Activated CD4-positive, alpha-beta T cell treated with anti-CD3 and anti-CD28 coated beads, Interleukin-2, Interleukin-4, amounts not matched to agents 100 ng/mL and 50 ng/mL, durations not matched to agents 16 hours and 8 hours (primary cell): Measurements from ENCODE around the gene ZNF469.
"Not testable (repeated sequence)": the region's sequence is repeated elsewhere in the genome, so short reads cannot be mapped to it uniquely, and the experiment has no call there.

Source experiments
- DNase-seq: peaks from one replicate; pipeline ENCODE4 v3.0.0-alpha.2; 2020; ENCODE audit warnings: low spot score

The ZNF469 gene

DNA sequence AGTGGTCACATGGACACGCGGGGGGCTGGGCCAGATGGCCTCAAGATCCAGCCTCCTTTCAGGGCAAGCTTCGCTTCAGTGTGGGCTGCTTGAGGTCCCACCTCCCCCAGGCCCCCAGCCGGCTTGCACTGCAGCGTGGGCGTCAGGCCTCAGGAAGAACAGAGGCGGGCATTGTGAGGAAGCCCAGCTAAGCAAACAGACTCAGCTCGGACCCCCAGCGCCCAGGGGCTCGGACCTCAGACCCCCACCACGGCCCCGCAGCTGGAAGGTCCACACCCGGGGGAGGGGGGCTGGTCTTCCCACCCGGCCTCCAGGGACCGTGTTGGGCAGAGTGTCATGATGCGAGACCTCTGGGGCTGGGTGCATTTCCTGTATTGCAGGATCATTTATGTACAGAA lies 24.7 kb upstream of the ZNF469 start:
- DNase-seq = no peak

DNA sequence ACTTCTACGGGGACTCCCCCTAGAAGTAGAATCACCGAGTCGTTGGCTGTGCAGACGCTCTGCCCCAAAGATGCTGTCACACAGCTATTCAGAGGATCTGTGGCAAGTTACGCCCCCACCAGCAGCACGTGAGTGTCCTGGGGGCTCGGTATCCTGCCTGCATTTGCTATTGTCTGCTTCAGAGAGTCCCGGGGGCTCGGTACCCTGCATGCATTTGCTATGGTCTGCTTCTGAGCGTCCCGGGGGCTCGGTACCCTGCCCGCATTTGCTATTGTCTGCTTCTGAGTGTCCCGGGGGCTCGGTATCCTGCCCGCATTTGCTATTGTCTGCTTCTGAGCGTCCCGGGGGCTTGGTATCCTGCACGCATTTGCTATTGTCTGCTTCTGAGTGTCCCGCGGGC lies 23.8 kb upstream of the ZNF469 start:
- DNase-seq = no peak

DNA sequence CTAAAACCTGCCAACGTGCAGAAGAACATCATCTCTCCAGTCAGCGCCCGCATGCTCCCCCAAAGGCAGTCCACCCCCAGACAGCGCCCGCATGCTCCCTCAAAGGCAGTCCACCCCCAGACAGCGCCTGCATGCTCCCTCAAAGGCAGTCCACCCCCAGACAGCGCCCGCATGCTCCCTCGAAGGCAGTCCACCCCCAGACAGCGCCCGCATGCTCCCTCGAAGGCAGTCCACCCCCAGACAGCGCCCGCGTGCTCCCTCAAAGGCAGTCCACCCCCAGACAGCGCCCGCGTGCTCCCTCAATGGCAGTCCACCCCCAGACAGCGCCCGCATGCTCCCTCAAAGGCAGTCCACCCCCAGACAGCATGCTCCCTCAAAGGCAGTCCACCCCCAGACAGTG lies 22.4 kb upstream of the ZNF469 start:
- not testable (repeated sequence) for DNase-seq

DNA sequence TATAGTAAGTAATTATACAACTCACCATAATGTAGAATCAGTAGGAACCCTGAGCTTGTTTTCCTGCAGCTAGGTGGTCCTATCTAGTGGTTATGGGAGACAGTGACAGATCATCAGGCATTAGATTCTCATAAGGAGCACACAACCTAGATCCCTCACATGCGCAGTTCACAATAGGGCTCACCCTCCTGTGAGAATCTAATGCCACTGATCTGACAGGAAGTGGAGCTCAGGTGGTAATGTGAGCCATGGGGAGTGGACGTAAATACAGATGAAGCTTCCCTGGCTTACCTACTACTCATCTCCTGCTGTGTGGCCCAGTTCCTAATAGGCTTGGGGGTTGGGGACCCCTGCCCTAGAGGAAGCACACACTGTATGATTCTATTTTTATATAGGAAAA lies 21.8 kb upstream of the ZNF469 start:
- no peak for DNase-seq

DNA sequence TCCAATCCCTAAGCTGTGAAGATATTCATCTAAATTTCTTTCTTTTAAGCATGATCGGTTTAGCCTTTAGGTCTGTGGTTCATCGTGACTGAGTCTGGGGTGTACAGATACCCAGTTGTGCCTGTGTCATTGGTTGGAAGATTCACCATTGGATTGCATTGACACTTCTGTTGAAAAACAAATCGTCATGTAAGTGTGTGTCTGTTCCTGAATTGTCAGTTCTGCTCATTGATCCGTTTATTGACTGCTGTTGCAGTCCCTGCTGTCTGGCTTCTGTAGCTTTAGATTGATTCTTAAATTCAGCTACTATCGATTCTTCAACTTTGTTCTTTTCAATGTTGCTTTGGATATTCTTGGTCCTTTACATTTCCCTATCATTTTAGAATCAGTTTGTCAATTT lies 21.0 kb upstream of the ZNF469 start:
- DNase-seq = no peak

DNA sequence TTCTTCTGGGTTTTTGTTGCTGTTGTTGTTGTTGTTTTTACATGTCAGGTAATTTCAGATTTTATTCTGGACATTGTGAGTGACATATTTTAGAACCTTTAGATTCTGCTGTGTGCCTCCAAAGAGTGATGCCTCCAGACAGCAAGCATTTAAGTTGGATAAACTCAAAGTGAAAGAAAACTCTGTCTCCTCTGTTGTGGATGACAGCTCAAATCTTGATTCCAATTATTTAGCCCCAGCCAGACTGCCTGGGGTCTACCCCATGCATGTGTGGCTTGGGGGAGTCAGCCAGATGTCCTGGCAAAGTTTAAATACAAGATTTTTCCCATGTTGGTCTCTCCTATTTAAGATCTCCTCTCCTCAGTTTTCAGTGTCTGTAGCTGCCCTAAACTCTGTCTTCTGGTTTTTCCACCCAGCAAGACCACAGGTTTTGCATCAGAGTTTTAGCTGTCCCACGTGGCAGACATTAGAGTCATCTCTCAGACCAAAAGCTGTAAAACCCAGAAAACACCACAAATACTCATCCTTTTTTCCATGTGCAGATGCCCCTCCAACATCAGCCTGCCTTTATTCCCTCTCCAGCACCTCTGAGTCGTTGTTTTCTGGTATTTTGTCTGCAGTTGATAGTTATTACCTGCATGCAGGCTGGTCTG lies 19.4 kb upstream of the ZNF469 start:
- no peak for DNase-seq

DNA sequence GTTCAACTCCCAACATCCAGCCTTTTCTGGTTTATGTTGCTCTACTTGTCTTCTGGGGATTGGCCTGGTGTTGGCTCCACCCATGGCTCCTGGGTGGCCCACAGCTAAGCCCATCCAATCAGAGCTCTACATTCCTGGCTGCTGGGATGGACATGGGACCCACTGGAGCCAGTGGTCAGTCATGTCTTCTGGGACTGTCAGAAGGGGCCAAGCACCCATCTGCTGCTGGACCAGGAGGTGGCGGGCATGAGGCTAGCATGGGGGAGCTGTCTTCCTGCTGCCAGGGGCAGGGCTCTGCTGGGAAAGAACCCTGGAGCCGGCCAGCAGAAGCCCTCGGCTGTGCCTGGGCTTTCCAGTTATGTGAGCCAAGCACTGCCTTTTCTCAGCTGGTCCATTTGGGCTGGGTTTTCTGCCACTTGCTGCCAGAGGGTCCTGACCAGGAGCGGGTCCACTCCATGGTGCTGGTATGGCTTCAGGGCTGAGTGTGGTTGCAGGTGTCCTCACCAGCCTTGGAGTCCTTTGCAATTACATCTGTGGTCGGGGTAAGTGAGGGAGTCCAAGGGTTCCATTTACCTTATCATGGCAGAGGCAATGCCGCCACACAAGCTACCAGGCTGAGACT lies 17.4 kb upstream of the ZNF469 start:
- no peak for DNase-seq

DNA sequence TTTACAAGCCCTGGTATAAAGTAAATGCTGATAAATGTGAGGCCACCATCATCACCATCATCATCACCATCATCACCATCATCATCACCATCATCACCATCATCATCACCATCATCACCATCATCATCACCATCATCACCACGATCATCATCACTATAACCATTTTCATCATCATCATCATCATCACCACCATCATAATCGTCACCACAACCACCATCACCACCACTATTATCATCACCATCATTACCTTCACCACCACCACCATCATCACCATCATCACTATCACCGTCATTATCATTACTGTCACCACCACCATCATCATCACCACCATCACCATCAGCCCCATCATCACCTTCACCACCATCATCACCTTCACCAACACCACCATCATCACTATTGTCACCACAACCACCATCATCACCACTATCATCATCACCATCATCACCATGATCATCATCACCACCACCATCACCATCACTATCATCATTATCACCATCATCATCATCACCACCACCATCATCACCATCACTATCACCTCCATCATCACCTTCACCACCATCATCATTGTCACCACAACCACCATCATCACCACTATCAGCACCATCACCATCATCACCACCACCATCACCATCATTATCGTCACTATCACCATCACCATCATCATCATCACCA lies 16.6 kb upstream of the ZNF469 start:
- no peak for DNase-seq

DNA sequence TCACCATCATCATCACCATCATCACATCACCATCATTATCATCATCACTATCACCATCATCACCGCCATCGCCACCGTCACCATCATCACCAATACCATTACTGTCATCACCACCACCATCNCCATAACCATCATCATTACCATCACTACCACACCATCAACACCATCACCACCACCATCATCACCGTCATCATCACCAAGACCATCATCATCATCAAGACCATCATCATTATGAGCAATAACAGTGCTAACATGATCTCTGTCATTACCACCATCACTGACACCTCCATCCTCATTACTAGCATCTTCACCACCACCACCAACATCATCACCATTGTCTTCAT lies 16.1 kb upstream of the ZNF469 start:
- DNase-seq = no peak

DNA sequence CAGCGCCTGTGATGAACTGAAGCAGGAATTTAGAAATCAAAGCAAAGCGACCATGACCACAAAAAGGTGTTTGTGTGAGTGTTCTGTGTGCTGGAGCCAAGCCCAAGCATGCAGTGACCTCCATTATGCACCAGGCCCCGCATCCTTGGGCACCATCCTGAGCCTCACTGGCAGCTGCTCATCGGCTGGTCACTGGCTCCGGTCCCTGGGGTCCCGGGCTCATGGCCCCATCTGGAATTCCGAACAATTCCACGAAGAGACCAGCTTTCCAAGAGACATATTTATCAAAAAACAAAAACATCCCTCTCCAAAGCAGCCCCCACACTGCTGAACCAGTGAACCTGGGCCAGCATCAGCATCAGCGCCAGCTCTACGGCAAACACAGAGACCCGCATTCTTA lies 15.2 kb upstream of the ZNF469 start:
- DNase-seq = no peak

DNA sequence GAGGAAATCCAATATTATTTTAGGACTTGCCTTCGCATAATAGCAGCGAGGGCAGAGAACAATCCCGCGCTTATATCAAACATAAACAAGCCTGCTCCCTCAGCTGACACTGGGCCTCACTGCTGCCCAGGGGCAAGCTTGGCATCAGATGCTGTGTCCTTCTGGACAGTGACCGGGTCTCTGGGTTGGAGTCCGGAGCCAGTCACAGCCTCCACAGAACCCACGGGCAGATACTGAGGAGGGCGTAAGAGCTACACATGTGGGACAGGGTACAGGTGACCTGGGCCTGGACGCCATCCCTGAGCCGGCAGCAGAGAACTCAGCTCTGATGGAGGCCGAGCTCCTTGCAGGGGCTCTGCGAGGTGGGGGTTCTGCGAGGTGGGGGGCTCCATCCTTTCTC lies 14.7 kb upstream of the ZNF469 start:
- DNase-seq = no peak

DNA sequence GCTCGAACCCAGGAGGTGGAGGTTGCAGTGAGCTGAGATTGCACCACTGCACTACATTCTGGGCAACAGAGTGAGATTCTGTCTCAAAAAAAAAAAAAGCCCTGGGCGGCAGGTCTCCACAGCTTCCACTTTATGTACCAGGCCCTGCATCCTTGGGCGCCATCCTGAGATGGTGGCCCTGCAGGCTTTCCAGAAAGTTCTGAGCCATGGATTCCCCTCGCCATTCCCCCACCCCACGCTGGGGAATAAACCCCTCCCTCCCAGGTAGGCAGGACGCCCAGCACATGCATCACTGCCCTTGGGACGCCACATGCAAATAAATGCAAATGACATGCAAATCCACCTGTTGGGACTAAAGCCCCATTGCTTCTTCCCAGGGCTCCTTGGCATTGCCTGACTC lies 13.8 kb upstream of the ZNF469 start:
- no peak for DNase-seq

DNA sequence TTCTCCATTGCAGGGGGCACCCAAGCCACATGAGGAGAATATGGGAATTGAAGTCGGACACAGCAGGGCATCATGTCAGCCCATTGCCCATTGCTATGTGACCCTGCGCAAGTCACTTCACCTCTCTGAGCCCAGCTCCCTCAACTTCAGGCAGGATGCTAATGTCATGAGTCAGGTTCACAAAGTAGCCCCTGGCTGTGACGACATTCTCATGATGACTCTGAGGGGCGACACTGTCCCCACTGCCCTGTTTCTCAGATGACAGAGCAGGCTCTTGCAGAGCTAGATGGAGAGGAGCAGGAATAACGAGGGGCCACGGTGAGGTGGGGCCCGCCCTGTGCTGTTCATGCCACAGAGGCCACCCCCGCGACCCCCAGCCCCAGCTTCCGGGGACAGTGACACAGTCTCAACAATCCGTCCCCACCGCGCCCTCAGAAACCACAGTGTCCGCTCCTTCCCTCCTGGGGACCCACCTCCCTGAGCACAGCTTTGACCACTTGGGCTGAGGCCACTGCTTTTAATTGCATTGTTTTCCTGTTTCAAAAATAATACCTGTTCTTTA lies 13.2 kb upstream of the ZNF469 start:
- no peak for DNase-seq

DNA sequence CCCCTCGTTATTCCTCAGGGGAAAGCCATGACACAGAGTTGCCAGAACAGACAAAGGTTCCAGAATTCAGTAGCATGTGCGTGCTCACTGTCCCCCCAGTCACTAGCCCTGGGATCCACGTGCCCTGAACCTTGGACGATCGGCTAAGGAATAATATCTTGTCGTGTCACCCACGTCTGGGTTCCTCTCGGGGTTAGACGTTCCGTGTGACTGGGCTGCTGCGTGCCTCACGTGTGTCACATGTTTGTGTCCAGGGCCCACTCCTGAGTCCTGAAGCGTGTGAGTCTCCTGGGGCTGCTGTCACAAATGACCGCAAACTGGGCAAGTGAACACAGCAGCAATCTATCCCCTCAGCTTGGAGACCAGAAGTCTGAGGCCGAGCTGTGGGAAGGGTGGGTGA lies 12.4 kb upstream of the ZNF469 start:
- DNase-seq = no peak

DNA sequence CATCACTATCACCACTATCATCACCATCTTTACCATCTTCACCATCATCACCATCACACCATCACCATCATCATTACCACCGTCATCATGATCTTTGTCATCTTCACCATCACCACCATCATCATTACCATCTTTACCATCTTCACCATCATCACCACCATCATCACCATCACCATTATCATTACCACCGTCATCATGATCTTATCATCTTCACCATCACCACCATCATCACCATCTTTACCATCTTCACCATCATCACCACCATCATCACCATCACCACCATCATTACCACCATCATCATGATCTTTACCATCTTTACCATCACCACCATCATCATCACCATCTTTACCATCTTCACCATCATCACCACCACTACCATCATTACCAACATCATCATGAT lies 10.2 kb upstream of the ZNF469 start:
- DNase-seq = no peak

DNA sequence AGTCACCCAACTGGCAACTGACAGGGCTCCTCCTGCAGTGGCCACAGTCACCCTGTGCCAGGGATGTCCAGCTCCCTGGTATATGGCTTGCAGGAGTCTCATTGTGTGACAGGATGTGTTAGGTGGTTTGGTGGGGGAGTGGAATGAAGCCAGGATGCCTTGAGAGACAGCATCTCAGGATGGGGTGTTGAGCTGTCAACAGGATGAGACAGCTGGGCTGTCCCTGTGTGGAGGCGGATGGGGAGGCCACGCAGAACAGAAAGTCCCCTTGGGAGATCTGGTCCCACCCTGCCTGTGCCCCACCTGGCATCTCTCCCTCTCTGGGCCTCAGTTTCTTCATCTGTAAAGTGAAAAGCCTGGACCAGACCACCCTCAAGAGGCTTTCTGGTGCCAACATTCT lies 9.5 kb upstream of the ZNF469 start:
- no peak for DNase-seq

DNA sequence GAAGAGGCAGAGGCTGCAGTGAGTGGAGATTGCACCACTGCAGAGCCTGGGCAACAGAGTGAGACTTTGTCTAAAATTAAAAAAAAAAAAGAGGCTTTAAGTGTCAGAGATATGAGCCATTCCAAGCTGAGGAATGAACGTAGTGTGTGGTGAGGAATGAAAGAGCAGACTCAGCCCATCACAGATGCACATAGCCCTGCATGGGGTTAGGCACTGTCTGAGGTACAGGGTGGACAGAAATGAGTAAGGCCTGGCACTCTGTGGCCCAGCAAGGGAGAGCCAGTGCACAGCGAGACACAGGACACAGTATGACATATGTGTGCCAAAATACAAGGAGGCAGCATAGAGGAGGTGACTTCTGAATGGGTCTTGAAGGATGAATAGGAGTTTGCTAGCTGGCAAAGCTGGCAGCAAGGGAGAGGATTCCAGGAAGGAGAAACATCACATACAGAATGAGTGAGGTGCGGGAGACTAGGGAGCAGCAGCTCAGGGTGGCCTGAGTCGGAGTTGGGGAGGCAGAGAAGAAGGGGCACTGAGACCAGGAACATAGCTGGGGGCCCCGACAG lies 8.7 kb upstream of the ZNF469 start:
- no peak for DNase-seq

DNA sequence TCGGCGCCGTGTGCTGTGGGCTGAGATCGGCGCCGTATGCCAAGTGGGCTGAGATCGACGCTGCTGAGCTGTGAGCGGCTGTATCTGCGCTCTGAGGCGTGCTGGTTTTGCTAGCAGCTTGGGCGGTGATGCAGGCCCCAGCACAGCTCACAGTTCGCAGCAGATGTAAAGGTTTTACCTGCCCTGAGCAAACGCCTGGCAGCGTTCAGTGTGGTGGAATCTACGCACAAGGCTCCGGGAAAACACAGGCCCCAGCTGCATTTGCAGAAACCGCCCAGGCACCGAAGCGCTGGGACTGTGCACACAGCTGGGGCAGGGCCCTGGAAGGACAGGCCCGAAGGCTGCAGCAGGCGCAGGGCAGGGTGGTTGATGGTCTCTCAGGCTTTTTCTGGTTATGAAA lies 8.0 kb upstream of the ZNF469 start:
- DNase-seq = no peak

DNA sequence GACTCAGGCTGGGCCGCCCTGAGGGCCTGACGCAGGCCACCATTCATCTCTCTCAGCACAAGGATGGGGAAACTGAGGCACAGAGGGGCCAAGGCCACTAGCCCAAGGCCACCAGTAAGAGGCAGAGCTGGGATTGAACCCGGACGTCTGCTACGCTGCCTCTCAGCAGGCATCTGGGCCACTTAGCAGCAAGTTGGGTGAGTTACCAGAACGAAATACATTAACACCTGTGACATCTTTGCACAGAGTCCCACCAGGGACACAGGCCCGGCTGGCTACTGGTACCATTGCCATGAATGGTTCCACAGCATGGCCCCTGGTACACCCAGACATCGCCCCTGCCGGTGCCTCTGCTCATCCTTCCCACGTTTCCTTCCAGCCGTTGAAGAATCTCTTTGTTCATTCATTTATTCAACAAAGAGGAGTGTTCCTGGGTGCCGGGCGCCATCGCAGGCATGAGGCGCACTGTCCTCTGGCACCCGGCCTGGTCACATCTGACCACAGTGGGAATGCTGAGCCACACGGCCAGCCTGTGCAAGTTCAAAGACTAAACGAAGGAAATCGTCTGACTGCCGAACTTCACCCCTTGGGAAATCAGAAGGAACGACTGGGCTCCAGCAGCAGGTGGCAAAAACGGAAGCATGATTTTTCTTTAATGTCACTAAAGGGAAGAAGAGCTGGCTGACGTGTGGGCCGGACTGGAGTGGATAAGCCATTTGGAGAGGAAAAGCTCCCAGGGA lies 7.4 kb upstream of the ZNF469 start:
- DNase-seq = no peak

DNA sequence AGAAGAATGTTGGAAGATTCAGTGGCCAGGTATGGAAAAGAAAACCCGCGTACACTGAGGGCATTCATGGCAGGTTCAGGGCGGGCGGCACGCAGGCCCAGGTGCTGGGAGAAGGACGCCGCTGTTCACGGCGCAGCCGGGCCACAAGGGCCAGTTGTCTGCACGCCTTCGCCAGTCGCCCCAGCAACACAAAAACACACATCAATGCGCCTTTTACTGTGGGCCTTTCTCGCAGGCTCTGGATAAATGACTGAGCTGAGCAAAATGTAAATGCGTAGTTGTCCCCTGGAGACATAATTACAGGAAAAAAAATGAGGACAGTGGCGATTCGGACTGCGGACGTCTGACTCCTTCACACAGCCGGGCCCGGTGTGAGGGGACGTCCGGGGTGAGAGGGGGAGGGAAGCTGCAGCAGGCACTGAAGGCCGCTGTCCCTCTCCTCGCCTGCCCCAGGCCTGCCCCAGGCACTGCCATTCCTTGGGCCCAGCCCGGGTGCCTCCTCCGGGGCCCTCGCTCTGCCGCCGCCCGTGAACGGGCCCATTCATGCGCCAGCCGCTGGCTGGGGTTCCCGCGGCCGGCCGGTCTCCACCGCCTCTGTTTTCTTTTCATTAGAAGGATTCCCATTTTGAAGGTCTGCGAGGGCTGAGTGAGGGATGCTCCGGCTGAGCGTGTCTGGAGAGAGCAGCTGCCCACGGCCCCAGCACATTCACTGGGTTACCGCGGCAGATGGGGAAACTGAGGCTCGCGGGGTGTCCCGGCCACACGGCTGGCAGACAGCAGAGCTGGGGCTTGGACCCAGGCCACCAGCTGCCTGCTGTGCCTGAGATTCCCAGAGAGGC lies 6.5 kb upstream of the ZNF469 start:
- no peak for DNase-seq

DNA sequence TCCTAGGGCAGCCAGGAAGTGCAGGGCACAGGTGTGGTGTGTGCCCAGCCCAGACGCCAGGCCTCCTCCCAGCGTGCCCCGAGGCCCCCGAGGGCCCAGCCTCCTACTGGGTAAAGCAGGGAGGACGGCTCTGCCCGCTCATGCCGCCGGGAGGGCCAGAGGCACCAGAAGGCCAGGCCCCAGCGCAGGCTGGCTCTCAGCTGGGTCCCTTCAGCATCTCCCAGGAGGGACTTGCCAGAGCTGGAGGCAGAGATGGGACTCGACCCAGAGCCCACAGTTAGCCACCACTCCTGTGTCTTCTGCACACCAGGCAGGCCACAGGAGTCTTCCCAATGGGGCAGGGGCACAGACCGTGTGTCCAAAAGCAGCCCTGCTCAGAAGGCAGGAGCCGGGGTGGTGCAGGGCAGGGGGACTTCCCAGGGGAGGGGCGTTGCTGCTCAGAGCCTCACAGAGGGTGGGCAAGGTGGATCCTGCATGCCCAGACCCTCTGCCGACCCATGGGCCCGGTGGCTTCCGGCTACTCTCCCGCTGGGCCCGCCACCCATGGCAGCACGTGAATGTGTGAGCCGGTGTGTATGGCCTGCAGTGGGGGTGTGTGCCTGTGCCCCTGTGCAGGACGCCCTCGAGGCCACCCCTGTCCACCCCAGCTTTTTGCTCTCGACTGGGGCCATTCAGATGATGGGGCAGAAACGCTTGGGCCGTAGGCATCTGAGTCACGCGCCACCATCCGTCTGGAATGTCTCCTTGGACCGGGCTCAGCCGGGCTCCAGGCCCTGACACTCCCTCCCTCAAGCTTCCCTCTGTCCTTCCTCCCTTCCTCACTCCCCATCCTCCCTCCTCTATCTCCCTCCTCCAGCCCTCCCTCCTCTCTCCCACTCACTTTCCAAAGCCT lies 5.7 kb upstream of the ZNF469 start:
- DNase-seq = no peak
